Liver (tissue), 9 donors: Measurements from ENCODE around the gene SETD5. TPM values are rescaled to one million over a fixed set of nuclear protein-coding genes. Genes with fewer than 3 reads are reported as not detected.

Source experiments
- DNase-seq: peaks from one replicate; pipeline ENCODE4 v3.0.0-alpha.2; 2017; ENCODE audit warnings: low spot score
- H3K27ac ChIP-seq, 2 donors: one replicate each; pipeline ENCODE4 v1.7.0; 2013; ENCODE audit warnings: inconsistent platforms in 2 of 2, low read length in 2 of 2, control low read depth in 1 of 2, low read depth in 1 of 2, mild to moderate bottlenecking in 1 of 2
- H3K27me3 ChIP-seq, 4 donors: one replicate each; pipeline versions ENCODE4 v1.6.1 to v1.7.0; 2013; ENCODE audit warnings: low read length in 3 of 4, inconsistent platforms in 1 of 4, mild to moderate bottlenecking in 1 of 4, moderate library complexity in 1 of 4; ENCODE audit not compliant: control insufficient read depth in 4 of 4, insufficient read depth in 4 of 4
- H3K36me3 ChIP-seq, 4 donors: one replicate each; pipeline versions ENCODE4 v1.6.1 to v1.7.0; 2013; ENCODE audit warnings: low read length in 3 of 4, mild to moderate bottlenecking in 3 of 4, low read depth in 1 of 4, moderate library complexity in 1 of 4; ENCODE audit not compliant: control insufficient read depth in 4 of 4, insufficient read depth in 3 of 4
- H3K4me1 ChIP-seq, 4 donors: one replicate each; pipeline versions ENCODE4 v1.6.1 to v1.7.0; 2013; ENCODE audit warnings: low read length in 3 of 4, mild to moderate bottlenecking in 3 of 4, moderate library complexity in 1 of 4; ENCODE audit not compliant: control insufficient read depth in 4 of 4, insufficient read depth in 4 of 4
- H3K4me3 ChIP-seq, 3 donors: one replicate each; pipeline versions ENCODE4 v1.6.1 to v1.7.0; 2013; ENCODE audit warnings: low read length in 3 of 3, control low read depth in 1 of 3, low read depth in 1 of 3, mild to moderate bottlenecking in 1 of 3
- H3K9ac ChIP-seq, 2 donors: one replicate each; pipeline ENCODE4 v1.7.0; 2013; ENCODE audit warnings: low read length in 2 of 2, mild to moderate bottlenecking in 2 of 2, moderate library complexity in 2 of 2, control low read depth in 1 of 2, low read depth in 1 of 2
- H3K9me3 ChIP-seq, 4 donors: one replicate each; pipeline versions ENCODE4 v1.6.1 to v1.7.0; 2013; ENCODE audit warnings: low read length in 3 of 4; ENCODE audit not compliant: control insufficient read depth in 4 of 4
- EGR1 ChIP-seq, 2 donors: IDR thresholded peaks; 2 replicates each; pipeline ENCODE4 v1.6.1; 2016 to 2018; ENCODE audit warnings: antibody characterized with exemption in 2 of 2, low read depth in 2 of 2
- FOXA1 ChIP-seq: IDR thresholded peaks from 2 replicates; pipeline ENCODE4 v1.6.1; 2016; ENCODE audit warnings: antibody characterized with exemption
- FOXA2 ChIP-seq: IDR thresholded peaks from 2 replicates; pipeline ENCODE4 v1.6.1; 2016; ENCODE audit warnings: antibody characterized with exemption
- GABPA ChIP-seq, 2 donors: IDR thresholded peaks in 1 of 2; conservative IDR thresholded peaks in 1 of 2; 2 replicates each; pipeline ENCODE4 v1.6.1; 2016; ENCODE audit warnings: antibody characterized with exemption in 2 of 2, mild to moderate bottlenecking in 1 of 2, moderate library complexity in 1 of 2
- HNF4A ChIP-seq, 2 donors: conservative IDR thresholded peaks; 2 replicates each; pipeline ENCODE4 v1.6.1; 2016; ENCODE audit warnings: antibody characterized with exemption in 2 of 2, mild to moderate bottlenecking in 2 of 2
- HNF4G ChIP-seq: IDR thresholded peaks from 2 replicates; pipeline ENCODE4 v1.6.1; 2016; ENCODE audit warnings: antibody characterized with exemption
- JUND ChIP-seq, 2 donors: IDR thresholded peaks; 2 replicates each; pipeline ENCODE4 v1.6.1; 2016; ENCODE audit warnings: antibody characterized with exemption in 2 of 2
- NR2F2 ChIP-seq: IDR thresholded peaks from 2 replicates; pipeline ENCODE4 v1.6.1; 2016; ENCODE audit warnings: antibody characterized with exemption
- RAD21 ChIP-seq, 2 donors: IDR thresholded peaks; 2 replicates each; pipeline ENCODE4 v1.6.1; 2016; ENCODE audit warnings: antibody characterized with exemption in 2 of 2, mild to moderate bottlenecking in 2 of 2
- REST ChIP-seq: IDR thresholded peaks from 2 replicates; pipeline ENCODE4 v1.6.1; 2016; ENCODE audit warnings: antibody characterized with exemption, mild to moderate bottlenecking
- RXRA ChIP-seq, 2 donors: IDR thresholded peaks; 2 replicates each; pipeline ENCODE4 v1.6.1; 2017 to 2018; ENCODE audit warnings: antibody characterized with exemption in 2 of 2, mild to moderate bottlenecking in 1 of 2
- SP1 ChIP-seq: IDR thresholded peaks from 2 replicates; pipeline ENCODE4 v1.6.1; 2018; ENCODE audit warnings: antibody characterized with exemption, mild to moderate bottlenecking
- TAF1 ChIP-seq: conservative IDR thresholded peaks from 2 replicates; pipeline ENCODE4 v1.6.1; 2016; ENCODE audit warnings: antibody characterized with exemption, mild to moderate bottlenecking
- YY1 ChIP-seq: IDR thresholded peaks from 2 replicates; pipeline ENCODE4 v1.6.1; 2016; ENCODE audit warnings: antibody characterized with exemption, mild to moderate bottlenecking
- ZBTB33 ChIP-seq: IDR thresholded peaks from 2 replicates; pipeline ENCODE4 v1.6.1; 2016; ENCODE audit warnings: antibody characterized with exemption
- WGBS: extraction: QIAGEN DNeasy Blood & Tissue Kit; methylation state at CpG from one replicate; pipeline ENCODE4 v1.1.7; 2013; 5-methylcytosine and 5-hydroxymethylcytosine counted together
- polyA plus RNA-seq, 2 donors: library from polyadenylated mRNA; stranded (reverse) in 1 of 2; unstranded in 1 of 2; fragments of 200-250 nt in 1 of 2; fragments of >200 nt in 1 of 2; fragmentation: Nextera tagmentation in 1 of 2; extraction: Ambion mirVana in 1 of 2; gene quantifications; one replicate each; pipeline versions ENCODE4 v1.2.1 to v1.2.3, GENCODE V29; 2013 to 2015
- total RNA-seq, 2 donors: library from RNA; depleted of rRNA; stranded (reverse); fragments of >200 nt; gene quantifications; one replicate each; pipeline ENCODE4 v1.2.3, GENCODE V29; 2014
- TF ChIP-seq, protein P1 (sequence below): IDR thresholded peaks from 2 replicates; pipeline ENCODE4 v1.6.1; 2016; ENCODE audit warnings: antibody characterized with exemption
- TF ChIP-seq, protein P2 (sequence below): IDR thresholded peaks from 2 replicates; pipeline ENCODE4 v1.6.1; 2016; ENCODE audit warnings: antibody characterized with exemption
- TF ChIP-seq, protein P3 (sequence below): fragments of 150-350 bp; IDR thresholded peaks from 2 replicates; pipeline ENCODE4 v1.5.1; 2017; ENCODE audit warnings: improper control_type of control experiment, low read depth, low read length; ENCODE audit not compliant: missing input control
- donor health status: healthy.
- donor health status: healthy.
- donor health status: healthy.
- donor health status: healthy.
- donor health status: healthy.

Gene SETD5
- total and polyA plus RNA-seq, 4 donors, result 17.9 to 76.6 (median 24.3) TPM

DNA sequence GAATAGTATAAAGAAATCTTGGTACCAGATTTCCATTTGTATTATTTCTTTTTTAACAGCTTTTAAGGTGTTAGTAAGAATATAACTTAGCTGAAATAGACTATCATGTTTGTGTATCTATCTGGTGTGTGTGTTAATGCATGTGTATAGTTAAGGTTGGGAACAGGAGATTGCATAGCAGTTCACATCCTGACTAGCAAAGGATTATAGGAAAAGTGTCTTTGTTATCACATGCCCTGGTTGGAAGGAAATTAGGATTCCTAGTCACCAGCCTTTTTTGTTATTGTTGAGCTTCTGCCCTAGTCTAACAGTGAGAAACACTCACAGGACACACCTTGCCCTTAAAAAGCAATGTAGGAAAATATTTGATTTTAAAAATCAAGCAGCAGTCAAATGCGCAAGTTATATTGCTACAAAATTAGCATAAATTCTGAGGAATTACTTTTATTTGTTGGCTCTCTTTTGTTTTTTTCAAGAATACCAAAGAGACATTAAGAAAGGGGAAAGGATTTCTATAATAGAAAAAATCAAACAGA, 58.2 kb downstream of the SETD5 start:
- no peak overlapping the region for H3K4me3 ChIP-seq
- peaks cover 10 to 56% (median 44%) of the 10 kb centered on the region in 4 donors for H3K36me3 ChIP-seq
- H3K4me1 ChIP-seq, result no peaks in the 10 kb centered on the region
- no peaks in the 10 kb centered on the region for H3K9me3 ChIP-seq
- TF ChIP-seq, protein P1, sequence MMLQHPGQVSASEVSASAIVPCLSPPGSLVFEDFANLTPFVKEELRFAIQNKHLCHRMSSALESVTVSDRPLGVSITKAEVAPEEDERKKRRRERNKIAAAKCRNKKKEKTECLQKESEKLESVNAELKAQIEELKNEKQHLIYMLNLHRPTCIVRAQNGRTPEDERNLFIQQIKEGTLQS, result no peak
- TF ChIP-seq, protein P2, sequence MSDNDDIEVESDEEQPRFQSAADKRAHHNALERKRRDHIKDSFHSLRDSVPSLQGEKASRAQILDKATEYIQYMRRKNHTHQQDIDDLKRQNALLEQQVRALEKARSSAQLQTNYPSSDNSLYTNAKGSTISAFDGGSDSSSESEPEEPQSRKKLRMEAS, result no peak
- no peak for TF ChIP-seq REST
- TF ChIP-seq NR2F2, result no peak
- no peak for TF ChIP-seq HNF4A (conservative IDR thresholded peaks at IDR 0.05)
- TF ChIP-seq GABPA (IDR thresholded peaks at IDR 0.05 in 1 of 2, conservative IDR thresholded peaks at IDR 0.05 in 1 of 2), result no peak
- TF ChIP-seq EGR1 (IDR thresholded peaks at IDR 0.05; ENCODE audit: low read depth in 2 of 2), result no peak
- no peak for TF ChIP-seq FOXA2
- TF ChIP-seq, protein P3, sequence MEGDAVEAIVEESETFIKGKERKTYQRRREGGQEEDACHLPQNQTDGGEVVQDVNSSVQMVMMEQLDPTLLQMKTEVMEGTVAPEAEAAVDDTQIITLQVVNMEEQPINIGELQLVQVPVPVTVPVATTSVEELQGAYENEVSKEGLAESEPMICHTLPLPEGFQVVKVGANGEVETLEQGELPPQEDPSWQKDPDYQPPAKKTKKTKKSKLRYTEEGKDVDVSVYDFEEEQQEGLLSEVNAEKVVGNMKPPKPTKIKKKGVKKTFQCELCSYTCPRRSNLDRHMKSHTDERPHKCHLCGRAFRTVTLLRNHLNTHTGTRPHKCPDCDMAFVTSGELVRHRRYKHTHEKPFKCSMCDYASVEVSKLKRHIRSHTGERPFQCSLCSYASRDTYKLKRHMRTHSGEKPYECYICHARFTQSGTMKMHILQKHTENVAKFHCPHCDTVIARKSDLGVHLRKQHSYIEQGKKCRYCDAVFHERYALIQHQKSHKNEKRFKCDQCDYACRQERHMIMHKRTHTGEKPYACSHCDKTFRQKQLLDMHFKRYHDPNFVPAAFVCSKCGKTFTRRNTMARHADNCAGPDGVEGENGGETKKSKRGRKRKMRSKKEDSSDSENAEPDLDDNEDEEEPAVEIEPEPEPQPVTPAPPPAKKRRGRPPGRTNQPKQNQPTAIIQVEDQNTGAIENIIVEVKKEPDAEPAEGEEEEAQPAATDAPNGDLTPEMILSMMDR, result no peak
- no peak for TF ChIP-seq JUND (IDR thresholded peaks at IDR 0.05)
- TF ChIP-seq SP1, result no peak
- no peak for TF ChIP-seq TAF1
- no peak for TF ChIP-seq RXRA (IDR thresholded peaks at IDR 0.05)
- no peak for TF ChIP-seq YY1
- no peak for TF ChIP-seq HNF4G
- no peaks in the 10 kb centered on the region for H3K27me3 ChIP-seq
- 96% methylated on average over 1 of the region's 1 CpG for WGBS
- DNase-seq, result no peak
- no peak overlapping the region for H3K27ac ChIP-seq
- H3K9ac ChIP-seq, result no peak overlapping the region

DNA sequence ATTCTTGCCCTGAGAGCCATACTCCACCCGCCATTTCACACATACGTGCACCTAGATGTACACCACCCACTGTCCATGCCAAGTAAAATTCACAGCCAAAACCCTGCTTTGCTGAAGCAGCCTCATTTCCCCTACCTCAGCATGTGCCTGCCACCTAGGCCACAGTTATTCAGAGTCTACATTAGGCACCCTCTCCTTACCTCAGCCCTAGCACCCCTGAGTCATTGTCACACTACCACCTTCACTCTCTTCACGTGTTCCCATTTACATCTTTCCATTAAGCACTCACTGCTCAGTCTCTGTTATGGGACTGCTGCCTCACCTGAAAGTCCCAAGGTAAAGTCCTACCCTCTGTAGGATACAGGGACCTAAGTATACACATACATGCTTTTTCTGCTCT, 70.0 kb downstream of the SETD5 start:
- no peaks in the 10 kb centered on the region for H3K4me1 ChIP-seq
- H3K4me3 ChIP-seq, result no peak overlapping the region
- no peak for DNase-seq
- H3K27me3 ChIP-seq, result no peaks in the 10 kb centered on the region
- TF ChIP-seq SP1 (no peak), JUND (IDR thresholded peaks at IDR 0.05) (no peak), YY1 (no peak), ZBTB33 (no peak), RXRA (IDR thresholded peaks at IDR 0.05) (no peak), RAD21 (IDR thresholded peaks at IDR 0.05) (no peak), NR2F2 (no peak), FOXA1 (no peak), TAF1 (no peak)
- TF ChIP-seq, protein P3, result no peak
- TF ChIP-seq, protein P2, result no peak
- TF ChIP-seq, protein P1, result no peak
- no peak overlapping the region for H3K27ac ChIP-seq
- H3K9me3 ChIP-seq, result no peaks in the 10 kb centered on the region
- peaks cover 15 to 86% (median 76%) of the 10 kb centered on the region in 4 donors for H3K36me3 ChIP-seq
- 94% methylated on average over 3 of the region's 3 CpGs for whole genome bisulfite sequencing
- no peak overlapping the region for H3K9ac ChIP-seq
